Upper lobe of left lung (tissue), 6 donors: ENCODE measurements around the gene GALNT3. TPM values are rescaled to one million over a fixed set of nuclear protein-coding genes. Genes with fewer than 3 reads are reported as not detected.

Experiments
- ATAC-seq, 2 donors: fragments of 200-7000 bp; cut with Tn5 transposase; one replicate each; pipeline ENCODE4 v1.9.1; 2022; ENCODE audit warnings: mild to moderate bottlenecking in 2 of 2, moderate library complexity in 2 of 2; ENCODE audit not compliant: low FRiP score in 2 of 2
- DNase-seq, 2 donors: peaks; one replicate each; pipeline ENCODE4 v3.0.0-alpha.2; 2019 to 2020
- H3K27ac ChIP-seq, 4 donors: fragments of 200-600 bp; sonication (generic); one replicate each; pipeline ENCODE4 v1.5.1; 2016 to 2019
- H3K27me3 ChIP-seq, 4 donors: fragments of 200-600 bp; sonication (generic); one replicate each; pipeline ENCODE4 v1.5.1; 2017 to 2019
- H3K36me3 ChIP-seq, 4 donors: fragments of 200-600 bp; sonication (generic); one replicate each; pipeline ENCODE4 v1.5.1; 2016 to 2019
- H3K4me1 ChIP-seq, 4 donors: fragments of 200-600 bp; sonication (generic); one replicate each; pipeline ENCODE4 v1.5.1; 2018 to 2019
- H3K4me3 ChIP-seq, 4 donors: fragments of 200-600 bp; sonication (generic); one replicate each; pipeline ENCODE4 v1.5.1; 2017 to 2019; ENCODE audit warnings: mild to moderate bottlenecking in 2 of 4, moderate library complexity in 1 of 4
- H3K9me3 ChIP-seq, 4 donors: fragments of 200-600 bp; sonication (generic); one replicate each; pipeline ENCODE4 v1.5.1; 2018 to 2019
- EP300 ChIP-seq, 4 donors: sonication (generic); formaldehyde crosslinking; IDR thresholded peaks; one replicate each; pipeline ENCODE4 v1.5.1; 2017; ENCODE audit warnings: antibody characterized with exemption in 4 of 4, control low read depth in 2 of 4
- POLR2A ChIP-seq, 4 donors: fragments of 450-650 bp; IDR thresholded peaks; one replicate each; pipeline ENCODE4 v1.5.1; 2016 to 2017; ENCODE audit warnings: antibody characterized with exemption in 4 of 4, mild to moderate bottlenecking in 2 of 4
- POLR2AphosphoS5 ChIP-seq, 2 donors: sonication (generic); formaldehyde crosslinking; IDR thresholded peaks; one replicate each; pipeline ENCODE4 v1.5.1; 2017; ENCODE audit warnings: antibody characterized with exemption in 2 of 2
- WGBS, 2 donors: methylation state at CpG; one replicate each; pipeline ENCODE4 v1.1.5; 2017 to 2018; 5-methylcytosine and 5-hydroxymethylcytosine counted together
- total RNA-seq, 6 donors: library from RNA; depleted of rRNA in 4 of 6; stranded (reverse); fragments of >200 nt in 4 of 6; gene quantifications; one replicate each; pipeline versions ENCODE4 v1.1.0 to v1.2.1, GENCODE V29; 2016 to 2021
- TF ChIP-seq, protein P1 (sequence below), 6 experiments: fragments of 450-650 bp in 4 of 6; fragments of 200-600 bp in 2 of 6; sonication (generic) in 2 of 6; IDR thresholded peaks; one replicate each; pipeline ENCODE4 v1.5.1; 2016 to 2019; ENCODE audit warnings: antibody characterized with exemption in 6 of 6
- donor health status: DM: no; HTN: no; CAD: no; lungs with moderate emphysema.
- donor health status: DM: no; HTN: yes; CAD: no; lungs with severe emphysema.

Gene GALNT3
- total RNA-seq, 6 donors from 2014 or later: 14.9 to 52.3 (median 28.7) TPM

DNA sequence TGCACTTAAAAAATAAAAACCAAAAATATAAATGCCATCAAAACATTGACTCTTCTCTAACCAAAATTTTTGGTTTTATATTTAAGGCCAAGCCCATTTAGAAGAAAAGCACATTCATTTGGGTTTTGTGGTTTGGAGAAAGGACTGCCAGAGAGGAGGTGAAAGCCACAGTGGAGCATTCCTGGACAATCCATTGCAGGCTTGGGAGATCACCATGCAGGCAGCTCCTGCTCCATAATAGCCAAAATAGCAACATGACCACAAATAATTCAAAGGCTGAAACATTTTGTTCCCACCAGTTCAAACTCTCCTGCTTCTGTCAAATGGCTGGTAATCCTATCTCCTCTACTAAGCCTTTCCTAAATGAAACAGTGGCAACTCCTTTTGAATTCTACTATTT, 73.5 kb downstream of the GALNT3 start:
- Histone ChIP-seq H3K36me3 (no peaks in the 10 kb centered on the region), H3K9me3 (no peaks in the 10 kb centered on the region), H3K4me1 (no peaks in the 10 kb centered on the region), H3K4me3 (no peak overlapping the region), H3K27me3 (no peaks in the 10 kb centered on the region), H3K27ac (no peak overlapping the region)
- ATAC-seq: no peak
- no peak for DNase-seq
- TF ChIP-seq, protein P1, sequence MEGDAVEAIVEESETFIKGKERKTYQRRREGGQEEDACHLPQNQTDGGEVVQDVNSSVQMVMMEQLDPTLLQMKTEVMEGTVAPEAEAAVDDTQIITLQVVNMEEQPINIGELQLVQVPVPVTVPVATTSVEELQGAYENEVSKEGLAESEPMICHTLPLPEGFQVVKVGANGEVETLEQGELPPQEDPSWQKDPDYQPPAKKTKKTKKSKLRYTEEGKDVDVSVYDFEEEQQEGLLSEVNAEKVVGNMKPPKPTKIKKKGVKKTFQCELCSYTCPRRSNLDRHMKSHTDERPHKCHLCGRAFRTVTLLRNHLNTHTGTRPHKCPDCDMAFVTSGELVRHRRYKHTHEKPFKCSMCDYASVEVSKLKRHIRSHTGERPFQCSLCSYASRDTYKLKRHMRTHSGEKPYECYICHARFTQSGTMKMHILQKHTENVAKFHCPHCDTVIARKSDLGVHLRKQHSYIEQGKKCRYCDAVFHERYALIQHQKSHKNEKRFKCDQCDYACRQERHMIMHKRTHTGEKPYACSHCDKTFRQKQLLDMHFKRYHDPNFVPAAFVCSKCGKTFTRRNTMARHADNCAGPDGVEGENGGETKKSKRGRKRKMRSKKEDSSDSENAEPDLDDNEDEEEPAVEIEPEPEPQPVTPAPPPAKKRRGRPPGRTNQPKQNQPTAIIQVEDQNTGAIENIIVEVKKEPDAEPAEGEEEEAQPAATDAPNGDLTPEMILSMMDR (IDR thresholded peaks at IDR 0.05): no peak
- TF ChIP-seq POLR2A (IDR thresholded peaks at IDR 0.05): no peak
- no peak for TF ChIP-seq POLR2AphosphoS5 (IDR thresholded peaks at IDR 0.05)
- TF ChIP-seq EP300 (IDR thresholded peaks at IDR 0.05): no peak

DNA sequence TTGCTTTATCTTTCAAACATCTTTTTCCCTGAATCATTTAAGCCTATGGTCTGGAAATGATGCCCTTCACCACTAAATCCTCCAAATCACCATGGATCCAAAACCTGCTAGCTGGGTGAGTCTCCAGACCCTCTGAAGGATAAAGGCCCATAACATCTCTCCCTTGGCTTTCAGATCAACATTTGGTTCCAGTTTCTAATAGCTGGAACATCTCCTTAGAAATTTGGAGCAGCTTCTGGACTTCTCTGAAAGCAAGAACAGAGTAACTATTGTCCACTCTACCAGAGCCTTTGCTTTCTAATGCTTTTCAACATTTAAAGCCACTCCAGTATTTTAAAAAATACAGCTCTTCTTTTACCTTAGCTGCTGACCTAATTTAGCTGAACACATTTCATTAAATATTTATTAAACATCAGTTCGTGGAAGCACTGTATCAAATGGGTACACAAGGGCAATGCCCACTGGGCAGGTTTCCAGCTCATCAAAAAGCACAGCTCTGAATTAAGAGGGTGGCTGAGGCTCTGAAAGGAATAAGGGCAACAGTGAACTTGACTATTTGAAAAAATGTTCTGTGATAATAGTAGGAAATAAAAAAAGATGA, 75.3 kb downstream of the GALNT3 start:
- Histone ChIP-seq H3K27ac (no peak overlapping the region), H3K9me3 (no peaks in the 10 kb centered on the region), H3K36me3 (no peaks in the 10 kb centered on the region), H3K27me3 (no peaks in the 10 kb centered on the region), H3K4me3 (no peak overlapping the region), H3K4me1 (no peaks in the 10 kb centered on the region)
- no peak for DNase-seq
- TF ChIP-seq, protein P1 (IDR thresholded peaks at IDR 0.05): no peak
- no peak for TF ChIP-seq POLR2A (IDR thresholded peaks at IDR 0.05)
- TF ChIP-seq POLR2AphosphoS5 (IDR thresholded peaks at IDR 0.05): no peak
- TF ChIP-seq EP300 (IDR thresholded peaks at IDR 0.05): no peak
- ATAC-seq: no peak
- WGBS, 2 donors: 36 to 52% methylated on average over 1 of the region's 1 CpG

DNA sequence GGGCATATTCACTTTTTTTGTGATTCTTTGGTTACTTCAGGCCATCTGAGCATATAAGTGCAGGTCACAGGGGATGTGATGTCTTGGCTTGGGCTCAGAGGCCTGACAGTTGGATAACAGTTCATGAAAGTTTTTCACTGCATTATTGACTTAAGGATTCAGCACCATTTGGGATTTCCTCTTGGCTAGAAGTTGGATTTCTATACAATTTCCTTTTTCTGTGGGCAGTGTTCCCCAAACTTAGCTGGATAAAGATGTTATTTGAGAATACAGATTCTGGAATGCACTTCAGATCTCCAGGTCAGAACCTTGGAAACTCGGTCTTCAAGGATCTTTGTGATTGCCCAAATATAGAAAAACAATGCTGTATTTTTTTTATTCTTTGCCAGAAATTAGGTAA, 78.0 kb downstream of the GALNT3 start:
- H3K4me3 ChIP-seq: no peak overlapping the region
- no peak overlapping the region for H3K27ac ChIP-seq
- H3K4me1 ChIP-seq: no peaks in the 10 kb centered on the region
- DNase-seq: no peak
- H3K36me3 ChIP-seq: no peaks in the 10 kb centered on the region
- no peak for ATAC-seq
- H3K9me3 ChIP-seq: peaks cover 0 to 6% (median 0%) of the 10 kb centered on the region in 4 donors
- no peaks in the 10 kb centered on the region for H3K27me3 ChIP-seq
- TF ChIP-seq POLR2A (IDR thresholded peaks at IDR 0.05) (no peak), EP300 (IDR thresholded peaks at IDR 0.05) (no peak), POLR2AphosphoS5 (IDR thresholded peaks at IDR 0.05) (no peak)
- TF ChIP-seq, protein P1 (IDR thresholded peaks at IDR 0.05): no peak
- 80 to 83% methylated on average over 1 of the region's 1 CpG for WGBS, 2 donors

DNA sequence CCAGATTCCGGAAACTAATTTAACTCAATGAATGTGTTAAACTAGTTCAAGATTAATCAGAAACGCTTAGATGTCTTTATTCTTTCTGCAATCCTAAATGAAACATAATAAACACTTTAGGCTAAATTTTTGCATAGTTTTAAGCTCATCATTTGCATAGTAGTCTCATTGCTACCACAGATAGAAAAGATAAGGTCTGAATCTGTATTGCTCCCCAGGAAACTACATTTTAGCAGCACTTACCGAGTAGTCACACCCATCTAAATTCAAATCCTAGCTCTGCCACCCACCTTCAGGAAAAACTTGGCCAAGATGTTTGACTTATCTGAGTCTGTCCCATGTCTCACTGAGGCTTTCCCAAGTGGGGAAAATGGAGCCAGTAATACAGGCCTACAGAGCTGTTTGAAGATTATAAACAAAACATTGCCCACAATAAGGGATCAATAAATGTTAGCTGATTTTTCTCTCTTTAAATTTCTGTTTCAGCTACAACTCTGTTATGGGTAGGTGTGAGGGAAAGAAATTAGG, 87.0 kb downstream of the GALNT3 start:
- H3K36me3 ChIP-seq: no peaks in the 10 kb centered on the region
- peaks cover 0 to 6% (median 0%) of the 10 kb centered on the region in 4 donors for H3K9me3 ChIP-seq
- H3K27ac ChIP-seq: no peak overlapping the region
- no peak for DNase-seq
- ATAC-seq: no peak
- H3K4me3 ChIP-seq: no peak overlapping the region
- TF ChIP-seq, protein P1 (IDR thresholded peaks at IDR 0.05): no peak
- TF ChIP-seq POLR2A (IDR thresholded peaks at IDR 0.05): no peak
- TF ChIP-seq EP300 (IDR thresholded peaks at IDR 0.05): no peak
- no peak for TF ChIP-seq POLR2AphosphoS5 (IDR thresholded peaks at IDR 0.05)
- H3K27me3 ChIP-seq: no peaks in the 10 kb centered on the region
- 86 to 93% methylated on average over 3 of the region's 3 CpGs for WGBS, 2 donors
- H3K4me1 ChIP-seq: no peaks in the 10 kb centered on the region

DNA sequence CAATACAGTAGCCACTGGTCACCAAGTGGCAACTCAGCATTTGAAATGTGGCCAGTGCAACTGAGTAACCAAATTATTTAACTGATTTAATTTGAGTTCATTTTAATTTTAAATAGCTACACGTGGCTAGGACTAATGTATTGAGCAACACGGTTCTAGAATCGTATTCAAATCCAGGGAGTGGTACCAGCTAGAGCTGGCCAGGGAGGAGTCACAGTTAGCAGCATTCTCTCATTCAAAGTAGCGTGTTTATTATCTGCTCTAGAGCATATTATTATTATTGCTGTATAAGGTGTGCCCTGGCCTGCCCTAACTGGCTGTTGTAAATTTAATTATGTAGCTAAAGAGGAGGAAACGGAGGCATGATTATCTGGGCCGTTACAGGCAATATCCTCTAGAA, 92.9 kb downstream of the GALNT3 start:
- TF ChIP-seq EP300 (IDR thresholded peaks at IDR 0.05): no peak
- TF ChIP-seq POLR2A (IDR thresholded peaks at IDR 0.05): no peak
- TF ChIP-seq, protein P1 (IDR thresholded peaks at IDR 0.05): no peak
- TF ChIP-seq POLR2AphosphoS5 (IDR thresholded peaks at IDR 0.05): no peak
- no peak overlapping the region for H3K4me3 ChIP-seq
- no peaks in the 10 kb centered on the region for H3K36me3 ChIP-seq
- H3K4me1 ChIP-seq: peaks cover 0 to 3% (median 0%) of the 10 kb centered on the region in 4 donors
- WGBS, 2 donors: 85 to 88% methylated on average over 6 of the region's 6 CpGs
- H3K27ac ChIP-seq: no peak overlapping the region
- DNase-seq (no peak), ATAC-seq (no peak)
- no peaks in the 10 kb centered on the region for H3K9me3 ChIP-seq
- no peaks in the 10 kb centered on the region for H3K27me3 ChIP-seq
